ENCODE results near the gene ELAC2.
"Not testable (repeated sequence)": the region's sequence is repeated elsewhere in the genome, so short reads cannot be mapped to it uniquely, and the experiment has no call there.

Gene ELAC2

DNA sequence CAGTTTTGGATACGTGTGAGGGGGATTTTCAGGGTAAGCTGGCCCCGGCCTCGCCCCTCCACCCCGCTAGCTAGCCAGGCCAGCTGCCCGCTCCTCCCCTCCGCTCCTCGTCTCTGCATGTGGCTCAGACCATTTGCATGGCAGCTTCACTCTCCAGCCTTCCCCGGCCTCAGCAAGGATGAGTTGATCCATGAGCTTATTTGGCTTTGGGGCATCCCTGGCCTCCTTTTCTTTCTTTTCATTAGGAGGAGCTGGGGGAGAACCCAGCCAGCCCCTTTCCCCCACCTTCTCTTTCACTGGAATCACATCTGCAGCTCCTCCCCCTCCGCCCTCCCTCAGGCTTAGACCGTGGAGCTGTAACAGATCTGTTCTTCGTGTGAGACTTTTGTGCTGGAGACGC, 30.7 kb downstream of the ELAC2 start:
- no peak for DNase-seq

DNA sequence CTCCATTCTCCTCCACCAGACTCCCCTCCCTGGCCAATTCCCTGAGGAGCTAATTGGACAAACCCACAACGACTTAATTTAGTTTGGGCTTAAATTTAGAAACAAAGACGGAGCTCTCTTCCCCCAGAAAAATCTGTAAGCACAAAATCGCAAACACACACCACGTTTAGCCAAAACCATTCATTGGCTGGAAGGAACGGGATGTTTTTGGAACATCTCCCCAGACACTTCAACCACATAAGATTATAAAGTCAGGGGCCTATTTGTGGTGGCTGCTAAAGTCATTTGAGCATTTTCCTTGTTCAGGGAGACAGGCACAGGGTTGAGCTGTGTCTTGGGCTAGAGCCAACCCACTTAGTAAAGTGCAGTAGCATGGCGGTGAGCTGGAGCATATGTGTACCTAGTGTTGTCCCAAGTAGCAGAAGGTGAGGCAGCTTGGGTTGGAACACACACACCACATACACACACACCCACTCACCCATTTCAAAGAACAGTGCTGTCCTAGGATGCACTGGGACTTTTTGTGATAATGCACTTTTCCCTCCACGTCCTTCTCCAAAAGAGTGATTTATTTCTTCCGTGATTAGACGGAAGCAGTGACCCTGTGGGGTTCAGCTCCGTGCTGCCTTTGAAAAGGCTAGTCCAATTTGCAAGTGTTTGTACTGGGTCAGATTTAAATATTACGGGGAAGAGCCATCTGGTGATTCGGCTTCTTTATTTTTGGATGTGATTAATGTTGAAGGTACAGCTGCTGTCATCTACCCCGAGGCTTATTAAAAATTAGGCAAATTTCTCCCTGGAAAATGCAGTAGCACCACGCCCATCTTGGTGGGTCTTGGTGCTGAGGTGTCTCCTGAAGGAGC, 32.2 kb downstream of the ELAC2 start:
- no peak for DNase-seq

DNA sequence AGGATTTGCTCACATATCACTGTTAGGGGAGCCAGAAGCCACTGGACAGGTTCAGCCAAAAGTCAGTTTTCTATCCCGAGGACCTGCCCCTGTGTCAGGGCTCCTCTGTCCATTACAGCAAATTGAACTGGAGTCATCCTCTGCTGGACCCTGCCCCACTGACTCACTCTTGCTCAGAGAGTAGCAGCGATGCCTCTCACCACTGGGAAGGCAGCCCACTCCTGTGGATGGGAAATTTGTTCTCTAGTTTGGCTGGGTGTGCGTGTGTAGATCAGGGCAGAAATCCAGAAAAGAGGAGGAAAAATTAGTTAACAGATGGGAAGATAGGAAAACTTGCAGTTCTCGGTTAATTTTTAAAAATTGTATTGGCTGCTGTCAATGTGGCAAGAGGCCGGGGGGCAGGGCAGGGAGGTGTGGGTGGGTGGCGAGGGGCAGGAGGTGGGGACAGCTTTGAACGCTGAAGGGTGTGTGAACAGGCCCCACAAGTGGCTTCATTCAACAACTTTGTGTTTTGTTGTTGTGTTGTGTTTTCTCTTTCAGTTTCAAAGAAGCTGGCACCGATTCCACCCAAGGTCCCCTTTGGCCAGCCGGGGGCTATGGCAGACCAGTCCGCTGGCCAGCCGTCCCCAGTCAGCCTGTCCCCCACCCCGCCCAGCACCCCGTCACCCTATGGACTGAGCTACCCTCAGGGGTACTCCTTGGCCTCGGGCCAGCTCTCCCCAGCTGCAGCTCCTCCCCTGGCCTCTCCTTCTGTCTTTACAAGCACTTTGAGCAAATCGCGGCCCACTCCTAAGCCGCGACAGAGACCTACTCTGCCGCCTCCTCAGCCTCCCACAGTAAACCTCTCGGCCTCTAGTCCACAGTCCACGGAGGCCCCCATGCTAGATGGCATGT, 33.6 kb downstream of the ELAC2 start:
- no peak for DNase-seq

DNA sequence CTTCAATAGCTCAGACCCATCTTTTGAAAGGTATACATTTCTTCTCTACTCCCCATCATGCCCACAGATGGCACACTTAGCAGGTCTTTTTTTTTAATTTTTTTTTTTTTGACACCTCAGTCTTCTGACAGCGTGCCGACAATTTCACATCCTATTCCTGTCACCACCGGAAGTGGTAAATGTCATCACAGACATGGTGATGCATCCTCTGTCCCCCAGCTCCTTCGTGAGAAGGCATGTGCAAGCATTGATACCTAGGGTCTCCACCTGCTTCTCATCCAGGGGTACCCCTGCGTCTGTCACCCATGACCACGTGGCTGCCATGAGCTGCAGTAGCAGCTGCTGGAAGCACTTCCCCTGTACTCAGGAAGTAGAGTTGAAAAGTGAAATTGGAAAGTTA, 35.6 kb downstream of the ELAC2 start:
- DNase-seq: no peak

DNA sequence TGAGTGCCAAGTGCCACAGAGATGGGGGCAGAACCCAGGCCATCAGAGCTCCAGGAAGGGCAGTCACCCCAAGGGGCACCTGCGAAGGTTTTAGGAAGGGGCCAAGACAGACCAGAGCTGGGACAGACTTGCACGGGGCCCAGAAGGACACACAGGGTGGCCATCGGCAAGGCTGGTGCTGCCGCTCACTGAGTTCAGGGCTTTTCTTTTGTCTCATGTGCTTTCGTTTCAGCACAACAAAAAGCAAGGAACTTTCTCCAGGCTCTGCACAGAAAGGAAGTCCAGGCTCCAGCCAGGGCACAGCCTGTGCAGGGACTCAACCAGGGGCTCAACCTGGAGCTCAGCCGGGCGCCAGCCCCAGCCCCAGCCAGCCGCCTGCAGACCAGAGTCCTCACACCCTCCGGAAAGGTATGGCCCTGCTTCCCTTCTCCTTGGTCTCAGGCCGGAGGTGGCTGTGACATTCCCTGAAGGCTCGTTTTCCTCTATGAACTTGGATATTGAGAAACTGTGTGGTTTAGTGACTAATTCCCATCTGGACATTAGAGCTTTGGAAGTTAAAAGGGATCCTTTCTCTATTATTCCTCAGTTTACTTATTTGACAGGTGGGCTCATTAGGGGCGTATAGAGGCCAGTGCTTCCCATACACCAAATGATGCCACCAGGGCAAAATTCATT, 37.9 kb downstream of the ELAC2 start:
- DNase-seq: no peak

- no peak for DNase-seq
These were observed 38.6 kb downstream of the ELAC2 start for GRCh38 chr17:12979246-12979645.

DNA sequence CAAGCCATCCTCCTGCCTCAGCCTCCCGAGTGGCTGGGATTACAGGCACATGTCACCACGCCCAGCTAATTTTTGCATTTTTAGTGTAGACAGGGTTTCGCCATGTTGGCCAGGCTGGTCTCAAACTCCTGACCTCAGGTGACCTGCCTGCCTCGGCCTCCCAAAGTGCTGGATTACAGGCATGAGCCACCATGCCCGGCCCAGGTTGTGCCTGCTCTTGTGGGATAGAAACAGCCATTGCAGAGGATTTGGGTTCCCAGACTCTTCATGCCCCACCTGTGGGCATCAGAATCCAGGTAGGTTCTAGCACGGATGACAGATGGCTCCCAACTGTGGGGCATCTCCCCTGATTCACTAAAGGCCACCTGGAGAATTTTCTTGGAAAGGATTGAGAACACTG, 39.0 kb downstream of the ELAC2 start:
- not testable (repeated sequence) for DNase-seq

DNA sequence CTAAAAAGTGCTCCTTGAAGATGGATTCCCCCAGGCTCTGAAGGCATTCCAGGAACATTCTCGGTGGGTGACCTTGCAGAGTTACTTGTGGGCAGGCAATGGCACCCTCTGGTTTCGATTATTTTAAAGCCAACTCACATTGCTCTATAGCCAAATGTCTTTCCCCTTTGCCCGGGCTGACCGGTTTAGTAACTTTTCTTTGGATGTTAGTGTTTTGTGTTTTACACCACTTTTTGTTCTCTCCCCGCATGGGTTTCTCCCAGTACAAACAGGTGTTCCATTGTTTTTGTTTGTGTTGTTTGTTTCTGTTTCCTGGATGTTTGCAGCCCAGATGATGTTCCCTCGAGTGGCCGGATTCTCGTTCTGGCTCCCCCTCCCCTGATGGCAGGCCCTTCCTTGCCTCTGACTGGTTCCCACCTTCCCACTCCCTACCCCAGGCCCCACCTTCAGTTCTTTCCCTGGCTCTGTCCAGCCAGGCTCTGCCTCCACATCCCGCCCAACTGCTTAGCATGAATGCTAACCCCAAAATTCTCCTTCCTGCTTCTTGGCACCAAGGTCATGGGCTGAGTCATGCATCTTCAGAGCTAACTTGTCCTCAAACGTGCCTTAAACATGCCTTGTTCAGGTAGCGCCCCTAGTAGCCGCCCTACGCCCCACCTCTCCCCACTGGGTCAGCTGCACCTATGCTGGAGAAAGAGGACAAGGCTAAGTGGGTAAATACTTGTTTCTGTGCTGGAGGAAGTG, 40.6 kb downstream of the ELAC2 start:
- no peak for DNase-seq

DNA sequence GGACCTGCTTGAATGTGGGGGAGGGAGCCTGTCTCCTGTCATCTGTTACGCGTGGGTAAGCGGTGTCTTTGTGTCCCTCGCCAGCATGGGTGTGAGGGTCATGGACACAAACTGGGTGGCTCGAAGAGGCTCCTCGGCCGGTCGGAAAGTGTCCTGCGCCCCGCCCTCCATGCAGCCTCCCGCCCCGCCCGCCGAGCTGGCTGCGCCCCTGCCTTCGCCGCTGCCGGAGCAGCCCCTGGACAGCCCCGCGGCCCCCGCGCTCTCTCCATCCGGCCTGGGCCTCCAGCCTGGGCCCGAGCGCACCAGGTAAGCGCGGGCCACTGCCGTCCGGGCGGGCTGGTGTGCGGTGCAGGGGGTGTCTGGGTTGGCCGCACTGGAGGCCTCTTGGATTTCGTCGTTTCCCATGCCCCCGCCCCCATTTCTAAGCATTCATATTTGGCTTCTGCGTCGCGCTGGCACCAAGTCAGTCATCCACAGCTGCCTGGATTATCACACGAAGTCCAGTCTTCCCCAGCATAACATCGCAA, 43.8 kb downstream of the ELAC2 start:
- no peak for DNase-seq

DNA sequence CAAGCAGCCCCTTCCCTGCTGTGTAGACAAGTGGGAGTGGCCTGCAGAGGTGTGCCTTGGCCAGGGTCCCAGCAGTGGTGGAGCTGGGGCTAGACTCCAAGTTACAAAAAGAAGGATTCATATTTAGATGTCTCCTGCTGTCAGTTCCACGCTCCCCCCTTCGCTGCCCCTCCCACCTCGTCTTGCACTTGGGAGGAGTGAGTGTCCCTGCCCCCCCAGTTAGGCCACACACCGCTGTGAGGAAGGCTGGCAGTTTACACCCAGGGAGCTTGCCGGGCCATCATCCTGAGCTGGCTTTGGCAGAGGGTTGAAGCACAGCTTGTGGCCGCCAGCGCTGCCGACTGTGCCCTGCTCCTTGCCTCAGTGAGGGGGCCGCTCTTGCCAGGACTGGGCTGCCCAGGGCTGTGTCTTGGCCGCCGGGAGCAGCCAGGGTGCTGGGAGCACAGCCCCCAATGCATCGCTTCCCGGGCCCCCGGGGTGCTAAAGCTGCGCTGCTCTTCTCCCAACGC, 44.3 kb downstream of the ELAC2 start:
- no peak for DNase-seq

- no peak for DNase-seq
These were observed 49.9 kb downstream of the ELAC2 start for GRCh38 chr17:12967962-12968361.

- DNase-seq: no peak
These were observed 51.4 kb downstream of the ELAC2 start for GRCh38 chr17:12966413-12966812.

DNA sequence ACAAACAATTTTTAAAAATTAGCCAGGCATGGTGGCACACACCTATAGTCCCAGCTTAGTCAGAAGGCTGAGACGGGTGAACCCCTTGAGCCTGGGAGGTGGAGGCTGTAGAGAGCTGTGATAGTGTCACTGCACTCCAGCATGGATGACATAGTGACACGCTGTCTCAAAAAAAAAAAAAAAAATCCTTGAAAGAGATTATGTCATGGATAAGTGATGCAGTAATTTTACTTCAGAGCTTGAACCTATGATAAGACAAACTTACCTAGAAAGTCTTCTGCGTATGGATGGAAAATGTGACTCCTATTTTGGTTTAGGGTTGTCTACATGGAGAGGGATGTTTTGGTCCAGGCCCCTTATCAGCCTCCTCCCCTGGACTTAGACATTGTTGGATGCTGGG, 51.8 kb downstream of the ELAC2 start:
- no peak for DNase-seq

- no peak for DNase-seq
These were observed 53.0 kb downstream of the ELAC2 start for GRCh38 chr17:12964840-12965239.

DNA sequence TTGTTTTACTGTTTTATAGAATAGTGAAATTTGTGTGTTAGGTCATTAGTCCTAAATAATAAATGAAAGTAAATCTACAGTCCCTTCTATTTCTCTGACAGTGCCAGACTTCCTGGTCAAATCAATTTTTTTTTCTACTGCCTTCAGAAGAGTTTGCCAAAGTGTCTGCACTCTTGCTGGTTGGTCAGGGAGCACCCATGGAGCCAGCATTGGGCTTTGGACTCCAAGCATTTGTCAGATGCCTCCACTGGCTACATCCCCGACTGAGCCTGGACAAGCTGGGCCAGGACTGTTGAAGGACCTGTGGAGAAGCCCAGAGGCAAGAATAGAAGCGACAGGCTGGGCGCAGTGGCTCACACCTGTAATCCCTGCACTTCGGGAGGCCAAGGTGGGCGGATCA, 53.7 kb downstream of the ELAC2 start:
- DNase-seq: no peak

DNA sequence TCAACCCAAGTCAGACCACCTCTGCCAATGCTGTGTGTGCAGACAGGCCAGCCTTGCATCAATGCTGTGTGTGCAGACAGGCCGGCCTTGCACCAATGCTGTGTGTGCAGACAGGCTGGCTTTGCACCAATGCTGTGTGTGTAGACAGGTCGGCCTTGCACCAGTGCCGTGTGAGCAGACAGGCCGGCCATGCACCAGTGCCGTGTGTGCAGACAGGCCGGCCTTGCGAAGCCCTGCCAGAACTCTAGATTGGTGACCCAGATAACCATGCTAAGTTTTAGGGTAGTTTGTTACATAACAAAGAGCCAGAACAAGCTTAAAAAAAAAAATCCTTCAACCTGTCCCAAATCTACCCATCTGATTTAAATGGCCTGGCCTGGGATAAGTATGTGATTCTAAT, 54.3 kb downstream of the ELAC2 start:
- DNase-seq: no peak

GRCh38 chr17:12961655-12962054, 56.2 kb downstream of the ELAC2 start:
- no peak for DNase-seq

DNA sequence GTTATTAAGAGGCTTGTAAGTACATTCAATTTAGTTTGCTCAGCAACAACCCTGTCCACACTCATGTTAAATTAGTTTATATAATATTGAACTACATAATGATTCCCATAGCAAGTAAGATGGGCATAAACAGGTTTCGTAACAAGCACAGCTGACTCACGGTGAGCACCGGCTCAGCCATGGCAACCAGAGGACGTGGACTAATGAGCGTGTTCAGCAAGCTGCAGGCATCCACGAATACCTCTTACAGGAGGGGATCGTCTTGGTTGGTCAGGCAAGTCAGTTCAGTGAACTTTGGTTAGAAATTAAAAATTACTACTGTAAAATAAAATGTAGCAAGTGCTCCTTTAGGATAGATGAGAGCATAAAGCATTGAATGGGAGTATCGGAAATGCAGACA, 58.4 kb downstream of the ELAC2 start:
- no peak for DNase-seq

- no peak for DNase-seq
These were observed 59.0 kb downstream of the ELAC2 start for GRCh38 chr17:12958786-12959185.

DNA sequence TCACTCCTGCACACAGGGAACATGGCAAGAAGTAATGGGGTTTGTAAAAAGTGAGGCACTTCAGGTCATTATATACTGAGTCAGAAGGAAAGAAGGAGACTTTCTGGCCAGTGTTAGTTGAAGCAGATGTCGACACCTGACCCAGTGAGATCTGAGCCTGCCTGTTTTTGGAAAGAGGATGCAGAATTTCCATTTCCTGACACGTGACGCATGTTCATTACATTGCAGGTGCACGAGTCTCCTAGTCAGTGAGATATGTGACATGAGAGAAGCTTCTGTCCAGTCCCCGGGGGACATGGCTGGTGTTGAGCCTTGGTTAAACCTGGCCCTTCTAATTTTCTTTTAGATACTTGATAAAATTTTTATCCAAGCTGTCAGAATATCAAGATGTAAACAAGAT, 62.3 kb downstream of the ELAC2 start:
- DNase-seq: no peak

GRCh38 chr17:12953156-12953555, 64.7 kb downstream of the ELAC2 start:
- DNase-seq: no peak

DNA sequence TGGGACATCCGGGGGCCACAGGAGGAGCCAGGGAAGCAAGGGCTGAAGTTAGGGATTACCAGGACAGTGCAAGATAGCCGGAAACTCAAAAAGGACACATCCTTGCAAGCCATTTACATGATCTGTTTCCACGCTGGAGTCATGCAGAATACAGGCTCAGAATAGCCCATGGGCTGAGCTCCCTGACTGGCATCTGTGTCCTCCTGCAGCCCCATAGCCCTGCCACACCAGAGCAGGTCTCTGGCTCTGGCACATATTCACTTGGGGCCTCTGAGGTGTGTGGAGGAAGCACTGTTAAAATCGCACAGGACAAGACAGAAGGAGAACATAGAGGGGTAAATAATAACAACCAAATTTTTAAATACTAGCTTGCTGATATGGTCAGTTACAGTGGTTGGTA, 65.8 kb downstream of the ELAC2 start:
- DNase-seq: no peak

Measured in NCI-H1436 treated with DMSO at 0.1 percent for 48 hours (cell line).